Loucy (cell line): Measurements from ENCODE around the gene MRFAP1.

Experiments
- H2AFZ ChIP-seq: fragments of 200-600 bp; sonication (generic); 2 replicates; pipeline ENCODE4 v1.6.0; 2016; ENCODE audit warnings: antibody characterized with exemption, mild to moderate bottlenecking, low read length, moderate library complexity
- H3F3A ChIP-seq: fragments of 200-600 bp; 2 replicates; pipeline ENCODE4 v1.6.0; 2016; ENCODE audit warnings: antibody characterized with exemption, low read depth, mild to moderate bottlenecking
- H3K27me3 ChIP-seq: fragments of 200-600 bp; sonication (generic); 2 replicates; pipeline ENCODE4 v1.6.1; 2014; ENCODE audit warnings: low read length, mild to moderate bottlenecking; ENCODE audit not compliant: insufficient read depth, poor library complexity, severe bottlenecking
- H3K36me3 ChIP-seq: fragments of 200-600 bp; sonication (generic); 2 replicates; pipeline ENCODE4 v1.6.1; 2016; ENCODE audit warnings: low read length; ENCODE audit not compliant: insufficient read depth
- H3K4me1 ChIP-seq: fragments of 200-600 bp; sonication (generic); 2 replicates; pipeline ENCODE4 v1.5.1; 2014; ENCODE audit warnings: low read length, mild to moderate bottlenecking; ENCODE audit not compliant: insufficient read depth, poor library complexity, severe bottlenecking
- H3K4me2 ChIP-seq: fragments of 200-600 bp; sonication (generic); 2 replicates; pipeline ENCODE4 v1.6.0; 2014; ENCODE audit warnings: antibody characterized with exemption, low read length, low read depth, mild to moderate bottlenecking; ENCODE audit not compliant: poor library complexity, severe bottlenecking
- H3K4me3 ChIP-seq: fragments of 200-600 bp; sonication (generic); 2 replicates; pipeline ENCODE4 v1.5.1; 2014; ENCODE audit warnings: low read length, mild to moderate bottlenecking, mixed read lengths; ENCODE audit not compliant: poor library complexity, severe bottlenecking
- H3K79me2 ChIP-seq: fragments of 200-600 bp; sonication (generic); 2 replicates; pipeline ENCODE4 v1.6.1; 2014; ENCODE audit warnings: low read length; ENCODE audit not compliant: insufficient read depth
- H3K9ac ChIP-seq: fragments of 200-600 bp; sonication (generic); 2 replicates; pipeline ENCODE4 v1.6.0; 2014; ENCODE audit warnings: mild to moderate bottlenecking, low read depth, low read length, moderate library complexity; ENCODE audit not compliant: poor library complexity, severe bottlenecking
- H3K9me2 ChIP-seq: fragments of 200-600 bp; sonication (generic); replicated peaks from 2 replicates; pipeline ENCODE4 v1.6.1; 2016; ENCODE audit warnings: low read depth, low read length, mixed read lengths
- H3K9me3 ChIP-seq: fragments of 200-600 bp; sonication (generic); 2 replicates; pipeline ENCODE4 v1.6.1; 2014; ENCODE audit warnings: mild to moderate bottlenecking, antibody characterized with exemption, low read length, low read depth; ENCODE audit not compliant: insufficient read depth
- H4K20me1 ChIP-seq: fragments of 200-600 bp; sonication (generic); 2 replicates; pipeline ENCODE4 v1.6.0; 2014; ENCODE audit warnings: antibody characterized with exemption, low read length, mild to moderate bottlenecking; ENCODE audit not compliant: insufficient read depth, poor library complexity, severe bottlenecking
- CTCF ChIP-seq: fragments of 200-600 bp; sonication (generic); conservative IDR thresholded peaks from 2 replicates; pipeline ENCODE4 v1.5.1; 2014; ENCODE audit warnings: mild to moderate bottlenecking, antibody characterized with exemption, low read length
- EZH2phosphoT487 ChIP-seq: fragments of 200-600 bp; IDR thresholded peaks from 2 replicates; pipeline ENCODE4 v1.6.1; 2018; ENCODE audit warnings: antibody characterized with exemption, mild to moderate bottlenecking, moderate library complexity, borderline replicate concordance

The MRFAP1 gene

GRCh38 chr4:6688879-6689505 lies 48.5 kb downstream of the MRFAP1 start:
- H3K4me2 ChIP-seq = peak overlapping the region; percentile 73
- no peaks in the 10 kb centered on the region for H3K9me3 ChIP-seq
- H3K36me3 ChIP-seq = no peaks in the 10 kb centered on the region
- H2AFZ ChIP-seq = peak overlapping the region; percentile 34; the same call in 1 of the 2 replicates
- H3K9ac ChIP-seq = peak overlapping the region; percentile 68
- peaks cover 18% of the 10 kb centered on the region; the same call in 1 of the 2 replicates for H3K79me2 ChIP-seq
- TF ChIP-seq CTCF (no peak; the same call in 1 of the 2 replicates), EZH2phosphoT487 (no peak)
- no peaks in the 10 kb centered on the region for H3K9me2 ChIP-seq
- peak overlapping the region; percentile 69 for H3K4me3 ChIP-seq
- H3F3A ChIP-seq = no peaks in the 10 kb centered on the region
- H3K4me1 ChIP-seq = peaks cover 57% of the 10 kb centered on the region
- H3K27me3 ChIP-seq = no peaks in the 10 kb centered on the region
- H4K20me1 ChIP-seq = no peaks in the 10 kb centered on the region

- Histone ChIP-seq H3K4me1 (peaks cover 62% of the 10 kb centered on the region), H3K9me2 (no peaks in the 10 kb centered on the region), H3K27me3 (no peaks in the 10 kb centered on the region), H2AFZ (no peak overlapping the region), H4K20me1 (no peaks in the 10 kb centered on the region), H3K36me3 (no peaks in the 10 kb centered on the region), H3K9ac (peak overlapping the region; percentile 68), H3K4me3 (peak overlapping the region; percentile 69), H3K79me2 (peaks cover 18% of the 10 kb centered on the region; the same call in 1 of the 2 replicates), H3K4me2 (peak overlapping the region; percentile 73), H3K9me3 (no peaks in the 10 kb centered on the region), H3F3A (no peaks in the 10 kb centered on the region)
- TF ChIP-seq EZH2phosphoT487 (no peak), CTCF (no peak)
Measured at GRCh38 chr4:6689506-6689960, 49.0 kb downstream of the MRFAP1 start.
